SK-N-SH treated with all-trans-retinoic acid at 6 μM for 48 hours (cell line): ENCODE data around the gene CELF4.

Experiments used
- ATAC-seq: fragments of 200-7000 bp; cut with Tn5 transposase; 3 replicates; pipeline ENCODE4 v1.9.1; 2020; ENCODE audit warnings: mild to moderate bottlenecking, moderate library complexity
- ARNTL ChIP-seq: fragments of 450-650 bp; formaldehyde crosslinking; IDR thresholded peaks from 2 replicates; pipeline ENCODE4 v1.5.0; 2020; ENCODE audit warnings: low read depth, mild to moderate bottlenecking, moderate library complexity, borderline replicate concordance
- BACH2 ChIP-seq: fragments of 250-450 bp; sonication (Bioruptor Pico); IDR thresholded peaks from 2 replicates; pipeline ENCODE4 v1.9.0; 2021; ENCODE audit warnings: mild to moderate bottlenecking, borderline replicate concordance
- CSDC2 ChIP-seq: fragments of 250-450 bp; sonication (Bioruptor Pico); IDR thresholded peaks from 2 replicates; pipeline ENCODE4 v1.5.0; 2020; ENCODE audit warnings: mild to moderate bottlenecking, moderate library complexity
- ESRRG ChIP-seq: fragments of 250-450 bp; sonication (Bioruptor Pico); IDR thresholded peaks from 2 replicates; pipeline ENCODE4 v1.6.1; 2021; ENCODE audit warnings: mild to moderate bottlenecking
- GLIS3 ChIP-seq: fragments of 250-450 bp; sonication (Bioruptor Pico); IDR thresholded peaks from 2 replicates; pipeline ENCODE4 v1.5.0; 2020; ENCODE audit warnings: mild to moderate bottlenecking, moderate library complexity
- ISL1 ChIP-seq: fragments of 250-450 bp; sonication (Bioruptor Pico); IDR thresholded peaks from 2 replicates; pipeline ENCODE4 v2.1.2; 2022; ENCODE audit warnings: mild to moderate bottlenecking, moderate library complexity
- OSR1 ChIP-seq: fragments of 250-450 bp; sonication (Bioruptor Pico); IDR thresholded peaks from 2 replicates; pipeline ENCODE4 v1.8.0; 2022; ENCODE audit warnings: moderate library complexity, mild to moderate bottlenecking, inconsistent platforms
- SNAI2 ChIP-seq: fragments of 250-450 bp; sonication (Bioruptor Pico); IDR thresholded peaks from 2 replicates; pipeline ENCODE4 v1.5.0; 2020; ENCODE audit warnings: mild to moderate bottlenecking, moderate library complexity
- TCF4 ChIP-seq: fragments of 250-450 bp; sonication (Bioruptor Pico); IDR thresholded peaks from 2 replicates; pipeline ENCODE4 v1.8.0; 2021; ENCODE audit warnings: mild to moderate bottlenecking, moderate library complexity, borderline replicate concordance
- ZFP3 ChIP-seq: fragments of 250-450 bp; sonication (Bioruptor Pico); IDR thresholded peaks from 2 replicates; pipeline ENCODE4 v1.5.0; 2020; ENCODE audit warnings: mild to moderate bottlenecking, moderate library complexity
- ZNF8 ChIP-seq: fragments of 450-650 bp; formaldehyde crosslinking; IDR thresholded peaks from 2 replicates; pipeline ENCODE4 v1.5.0; 2020; ENCODE audit warnings: mild to moderate bottlenecking, moderate library complexity
- TF ChIP-seq, protein P1 (sequence below): fragments of 250-450 bp; sonication (Bioruptor Pico); IDR thresholded peaks from 2 replicates; pipeline ENCODE4 v1.5.1; 2020; ENCODE audit warnings: low read depth, mild to moderate bottlenecking, moderate library complexity
- TF ChIP-seq, protein P2 (sequence below): fragments of 250-450 bp; sonication (Bioruptor Pico); IDR thresholded peaks from 2 replicates; pipeline ENCODE4 v1.8.0; 2020; ENCODE audit warnings: mild to moderate bottlenecking, moderate library complexity, borderline replicate concordance
- TF ChIP-seq, protein P3 (sequence below): fragments of 250-450 bp; sonication (Bioruptor Pico); IDR thresholded peaks from 2 replicates; pipeline ENCODE4 v1.5.0; 2020; ENCODE audit warnings: mild to moderate bottlenecking, moderate library complexity
- TF ChIP-seq, protein P4 (sequence below): fragments of 250-450 bp; sonication (Bioruptor Pico); IDR thresholded peaks from 2 replicates; pipeline ENCODE4 v1.5.1; 2021; ENCODE audit warnings: mild to moderate bottlenecking, moderate library complexity
- TF ChIP-seq, protein P5 (sequence below): fragments of 250-450 bp; sonication (Bioruptor Pico); IDR thresholded peaks from 2 replicates; pipeline ENCODE4 v1.8.0; 2021; ENCODE audit warnings: low read depth, mild to moderate bottlenecking, moderate library complexity, borderline replicate concordance

The CELF4 gene

DNA sequence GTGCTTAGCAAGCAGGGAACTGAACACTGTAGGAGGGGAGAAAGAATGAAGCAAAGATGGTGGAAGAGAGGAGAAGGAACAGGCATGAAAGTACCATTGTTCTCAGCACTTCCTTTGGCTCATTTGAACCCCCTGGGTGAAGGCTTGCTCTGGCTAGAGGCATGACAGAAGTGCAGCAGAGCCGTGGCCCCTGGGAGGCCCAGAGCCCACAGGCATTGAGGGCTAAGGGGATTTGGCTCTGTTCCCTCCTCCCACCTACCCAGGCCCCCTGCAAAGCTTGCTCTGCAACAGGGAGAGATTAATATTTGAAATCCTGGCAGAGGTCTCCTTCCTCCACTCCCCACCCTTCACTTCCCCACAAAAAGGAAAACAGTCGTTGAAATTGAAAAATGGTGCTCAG lies 262.6 kb downstream of the CELF4 start:
- TF ChIP-seq BACH2 (CRISPR knock-in tag) (no peak), CSDC2 (CRISPR knock-in tag) (no peak), ZFP3 (CRISPR knock-in tag) (no peak), ZNF8 (CRISPR knock-in tag) (no peak)
- TF ChIP-seq, protein P1, sequence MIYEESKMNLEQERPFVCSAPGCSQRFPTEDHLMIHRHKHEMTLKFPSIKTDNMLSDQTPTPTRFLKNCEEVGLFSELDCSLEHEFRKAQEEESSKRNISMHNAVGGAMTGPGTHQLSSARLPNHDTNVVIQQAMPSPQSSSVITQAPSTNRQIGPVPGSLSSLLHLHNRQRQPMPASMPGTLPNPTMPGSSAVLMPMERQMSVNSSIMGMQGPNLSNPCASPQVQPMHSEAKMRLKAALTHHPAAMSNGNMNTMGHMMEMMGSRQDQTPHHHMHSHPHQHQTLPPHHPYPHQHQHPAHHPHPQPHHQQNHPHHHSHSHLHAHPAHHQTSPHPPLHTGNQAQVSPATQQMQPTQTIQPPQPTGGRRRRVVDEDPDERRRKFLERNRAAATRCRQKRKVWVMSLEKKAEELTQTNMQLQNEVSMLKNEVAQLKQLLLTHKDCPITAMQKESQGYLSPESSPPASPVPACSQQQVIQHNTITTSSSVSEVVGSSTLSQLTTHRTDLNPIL (CRISPR knock-in tag), result no peak
- TF ChIP-seq, protein P2, sequence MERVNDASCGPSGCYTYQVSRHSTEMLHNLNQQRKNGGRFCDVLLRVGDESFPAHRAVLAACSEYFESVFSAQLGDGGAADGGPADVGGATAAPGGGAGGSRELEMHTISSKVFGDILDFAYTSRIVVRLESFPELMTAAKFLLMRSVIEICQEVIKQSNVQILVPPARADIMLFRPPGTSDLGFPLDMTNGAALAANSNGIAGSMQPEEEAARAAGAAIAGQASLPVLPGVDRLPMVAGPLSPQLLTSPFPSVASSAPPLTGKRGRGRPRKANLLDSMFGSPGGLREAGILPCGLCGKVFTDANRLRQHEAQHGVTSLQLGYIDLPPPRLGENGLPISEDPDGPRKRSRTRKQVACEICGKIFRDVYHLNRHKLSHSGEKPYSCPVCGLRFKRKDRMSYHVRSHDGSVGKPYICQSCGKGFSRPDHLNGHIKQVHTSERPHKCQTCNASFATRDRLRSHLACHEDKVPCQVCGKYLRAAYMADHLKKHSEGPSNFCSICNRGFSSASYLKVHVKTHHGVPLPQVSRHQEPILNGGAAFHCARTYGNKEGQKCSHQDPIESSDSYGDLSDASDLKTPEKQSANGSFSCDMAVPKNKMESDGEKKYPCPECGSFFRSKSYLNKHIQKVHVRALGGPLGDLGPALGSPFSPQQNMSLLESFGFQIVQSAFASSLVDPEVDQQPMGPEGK (CRISPR knock-in tag), result no peak
- ATAC-seq, result no peak

DNA sequence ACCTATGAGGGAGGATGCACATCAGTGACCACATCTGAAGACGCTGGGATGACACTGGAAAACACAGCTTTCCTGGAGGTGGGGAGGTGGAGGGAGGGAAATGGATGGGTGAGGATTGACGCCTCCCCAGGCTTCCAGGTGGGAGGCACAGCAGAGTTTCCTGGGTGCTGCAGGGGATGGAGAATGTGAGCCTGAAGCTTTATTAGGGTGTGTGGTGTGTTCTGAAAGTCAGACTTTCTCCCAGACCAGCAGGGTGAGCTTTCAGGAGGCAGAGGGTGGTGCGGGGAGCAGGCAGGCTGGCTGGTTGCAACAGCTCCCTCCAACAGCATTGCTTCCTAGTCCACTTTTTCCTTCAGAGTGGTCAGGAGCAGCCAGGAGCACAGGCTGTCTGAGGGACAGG lies 263.1 kb downstream of the CELF4 start:
- ATAC-seq, result no peak
- TF ChIP-seq ESRRG, result no peak
- TF ChIP-seq GLIS3, result no peak
- no peak for TF ChIP-seq ISL1 (CRISPR knock-in tag)

DNA sequence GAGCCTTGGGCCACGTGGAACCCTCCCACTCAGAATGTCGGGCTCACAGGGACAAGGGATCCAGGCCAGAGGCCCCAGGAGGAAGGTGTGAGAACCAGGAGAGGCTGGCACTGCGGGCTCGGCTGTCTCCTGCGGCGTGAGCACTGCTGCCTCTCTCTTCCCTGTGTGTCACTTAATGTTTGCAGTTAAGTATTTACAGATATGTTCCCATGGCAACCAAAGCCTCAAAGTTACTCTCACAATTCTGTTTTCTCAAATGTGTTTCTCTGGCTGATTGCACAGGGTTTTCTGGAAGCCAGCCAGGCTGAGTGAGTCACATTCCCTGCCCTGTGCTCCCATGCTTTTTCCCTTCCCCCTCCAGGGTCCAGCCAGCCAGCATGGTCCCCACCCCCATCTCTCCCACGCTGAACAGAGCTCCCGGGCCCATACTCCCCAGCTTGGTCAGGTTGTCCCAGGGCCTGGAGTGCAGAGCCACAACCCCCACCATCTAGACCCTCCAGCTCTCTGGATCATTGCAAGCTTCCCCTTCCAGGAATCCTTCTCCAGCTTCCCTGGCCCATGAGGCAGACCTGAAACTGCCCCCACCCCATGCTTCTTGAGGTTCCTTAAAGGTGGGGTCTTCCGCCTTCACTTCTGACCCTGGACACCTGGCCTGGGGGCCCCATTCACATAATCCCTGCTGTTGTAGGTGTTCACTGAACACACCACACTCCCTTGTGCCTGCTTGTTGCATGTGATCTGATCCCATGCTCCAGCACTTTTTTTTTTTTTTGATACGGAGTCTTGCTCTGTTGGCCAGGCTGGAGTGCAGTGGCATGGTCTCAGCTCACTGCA lies 265.9 kb downstream of the CELF4 start:
- no peak for TF ChIP-seq SNAI2 (CRISPR knock-in tag)
- TF ChIP-seq, protein P2 (CRISPR knock-in tag), result no peak
- TF ChIP-seq, protein P3, sequence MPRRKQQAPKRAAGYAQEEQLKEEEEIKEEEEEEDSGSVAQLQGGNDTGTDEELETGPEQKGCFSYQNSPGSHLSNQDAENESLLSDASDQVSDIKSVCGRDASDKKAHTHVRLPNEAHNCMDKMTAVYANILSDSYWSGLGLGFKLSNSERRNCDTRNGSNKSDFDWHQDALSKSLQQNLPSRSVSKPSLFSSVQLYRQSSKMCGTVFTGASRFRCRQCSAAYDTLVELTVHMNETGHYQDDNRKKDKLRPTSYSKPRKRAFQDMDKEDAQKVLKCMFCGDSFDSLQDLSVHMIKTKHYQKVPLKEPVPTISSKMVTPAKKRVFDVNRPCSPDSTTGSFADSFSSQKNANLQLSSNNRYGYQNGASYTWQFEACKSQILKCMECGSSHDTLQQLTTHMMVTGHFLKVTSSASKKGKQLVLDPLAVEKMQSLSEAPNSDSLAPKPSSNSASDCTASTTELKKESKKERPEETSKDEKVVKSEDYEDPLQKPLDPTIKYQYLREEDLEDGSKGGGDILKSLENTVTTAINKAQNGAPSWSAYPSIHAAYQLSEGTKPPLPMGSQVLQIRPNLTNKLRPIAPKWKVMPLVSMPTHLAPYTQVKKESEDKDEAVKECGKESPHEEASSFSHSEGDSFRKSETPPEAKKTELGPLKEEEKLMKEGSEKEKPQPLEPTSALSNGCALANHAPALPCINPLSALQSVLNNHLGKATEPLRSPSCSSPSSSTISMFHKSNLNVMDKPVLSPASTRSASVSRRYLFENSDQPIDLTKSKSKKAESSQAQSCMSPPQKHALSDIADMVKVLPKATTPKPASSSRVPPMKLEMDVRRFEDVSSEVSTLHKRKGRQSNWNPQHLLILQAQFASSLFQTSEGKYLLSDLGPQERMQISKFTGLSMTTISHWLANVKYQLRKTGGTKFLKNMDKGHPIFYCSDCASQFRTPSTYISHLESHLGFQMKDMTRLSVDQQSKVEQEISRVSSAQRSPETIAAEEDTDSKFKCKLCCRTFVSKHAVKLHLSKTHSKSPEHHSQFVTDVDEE (CRISPR knock-in tag), result no peak
- TF ChIP-seq, protein P4, sequence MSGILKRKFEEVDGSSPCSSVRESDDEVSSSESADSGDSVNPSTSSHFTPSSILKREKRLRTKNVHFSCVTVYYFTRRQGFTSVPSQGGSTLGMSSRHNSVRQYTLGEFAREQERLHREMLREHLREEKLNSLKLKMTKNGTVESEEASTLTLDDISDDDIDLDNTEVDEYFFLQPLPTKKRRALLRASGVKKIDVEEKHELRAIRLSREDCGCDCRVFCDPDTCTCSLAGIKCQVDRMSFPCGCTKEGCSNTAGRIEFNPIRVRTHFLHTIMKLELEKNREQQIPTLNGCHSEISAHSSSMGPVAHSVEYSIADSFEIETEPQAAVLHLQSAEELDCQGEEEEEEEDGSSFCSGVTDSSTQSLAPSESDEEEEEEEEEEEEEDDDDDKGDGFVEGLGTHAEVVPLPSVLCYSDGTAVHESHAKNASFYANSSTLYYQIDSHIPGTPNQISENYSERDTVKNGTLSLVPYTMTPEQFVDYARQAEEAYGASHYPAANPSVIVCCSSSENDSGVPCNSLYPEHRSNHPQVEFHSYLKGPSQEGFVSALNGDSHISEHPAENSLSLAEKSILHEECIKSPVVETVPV (CRISPR knock-in tag), result no peak
- no peak for TF ChIP-seq ARNTL (CRISPR knock-in tag)
- TF ChIP-seq ZNF8 (CRISPR knock-in tag), result no peak
- peak; percentile 94 for ATAC-seq

DNA sequence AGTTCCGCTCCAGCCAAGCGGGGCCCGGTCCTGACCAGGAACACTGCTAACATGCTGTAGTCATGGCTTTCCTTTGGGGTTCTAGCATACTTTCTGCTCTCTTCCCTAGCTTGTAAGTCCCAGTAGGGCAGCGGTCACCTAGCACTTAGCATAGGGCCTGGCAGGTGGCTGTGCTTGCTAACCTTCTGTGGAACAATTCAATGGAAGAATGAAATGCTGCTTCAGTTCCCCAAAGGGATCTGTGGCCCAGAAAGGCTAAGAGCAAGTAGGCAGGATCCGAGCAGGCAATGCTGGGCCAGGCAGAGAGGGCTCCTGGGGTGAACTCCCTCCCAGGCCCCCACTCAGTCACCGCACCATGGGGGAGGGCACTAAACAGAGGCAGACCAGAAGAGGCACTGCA lies 266.8 kb downstream of the CELF4 start:
- ATAC-seq, result no peak
- TF ChIP-seq, protein P4 (CRISPR knock-in tag), result no peak
- TF ChIP-seq, protein P5, sequence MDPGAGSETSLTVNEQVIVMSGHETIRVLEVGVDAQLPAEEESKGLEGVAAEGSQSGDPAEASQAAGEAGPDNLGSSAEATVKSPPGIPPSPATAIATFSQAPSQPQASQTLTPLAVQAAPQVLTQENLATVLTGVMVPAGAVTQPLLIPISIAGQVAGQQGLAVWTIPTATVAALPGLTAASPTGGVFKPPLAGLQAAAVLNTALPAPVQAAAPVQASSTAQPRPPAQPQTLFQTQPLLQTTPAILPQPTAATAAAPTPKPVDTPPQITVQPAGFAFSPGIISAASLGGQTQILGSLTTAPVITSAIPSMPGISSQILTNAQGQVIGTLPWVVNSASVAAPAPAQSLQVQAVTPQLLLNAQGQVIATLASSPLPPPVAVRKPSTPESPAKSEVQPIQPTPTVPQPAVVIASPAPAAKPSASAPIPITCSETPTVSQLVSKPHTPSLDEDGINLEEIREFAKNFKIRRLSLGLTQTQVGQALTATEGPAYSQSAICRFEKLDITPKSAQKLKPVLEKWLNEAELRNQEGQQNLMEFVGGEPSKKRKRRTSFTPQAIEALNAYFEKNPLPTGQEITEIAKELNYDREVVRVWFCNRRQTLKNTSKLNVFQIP (CRISPR knock-in tag), result no peak
- TF ChIP-seq TCF4, result no peak
- TF ChIP-seq BACH2 (CRISPR knock-in tag), result no peak
- no peak for TF ChIP-seq SNAI2 (CRISPR knock-in tag)
- no peak for TF ChIP-seq ZFP3 (CRISPR knock-in tag)
- no peak for TF ChIP-seq GLIS3
- no peak for TF ChIP-seq OSR1
- TF ChIP-seq, protein P2 (CRISPR knock-in tag), result no peak
